Muscle of arm (tissue), 12 donors: Measurements from ENCODE around the gene FKBP6. TPM values are rescaled to one million over a fixed set of nuclear protein-coding genes. Genes with fewer than 3 reads are reported as not detected.
"Not testable (repeated sequence)": the region's sequence is repeated elsewhere in the genome, so short reads cannot be mapped to it uniquely, and the experiment has no call there.

Source experiments
- DNase-seq: peaks from one replicate; pipeline ENCODE4 v3.0.0-alpha.2; 2013
- polyA plus RNA-seq, 12 donors: library from polyadenylated mRNA; unstranded; fragments of 120-200 nt; gene quantifications; one replicate each; pipeline ENCODE4 v1.2.1, GENCODE V29; 2013; ENCODE audit not compliant: insufficient read length in 12 of 12

The FKBP6 gene
- polyA plus RNA-seq, 12 donors, result 0.11 to 0.32 (median 0.24) TPM; not detected in 5

GRCh38 chr7:73354821-73355220 lies 26.9 kb downstream of the FKBP6 start:
- DNase-seq, result no peak

- DNase-seq, result no peak
Measured at GRCh38 chr7:73356159-73356558, 28.2 kb downstream of the FKBP6 start.

GRCh38 chr7:73358590-73359275 lies 30.8 kb downstream of the FKBP6 start:
- DNase-seq, result no peak

GRCh38 chr7:73359306-73359705 lies 31.3 kb downstream of the FKBP6 start:
- no peak for DNase-seq

GRCh38 chr7:73359746-73360375 lies 31.9 kb downstream of the FKBP6 start:
- no peak for DNase-seq

GRCh38 chr7:73360590-73360989 lies 32.6 kb downstream of the FKBP6 start:
- DNase-seq, result not testable (repeated sequence)

GRCh38 chr7:73363225-73364005 lies 35.5 kb downstream of the FKBP6 start:
- DNase-seq, result no peak

- no peak for DNase-seq
Measured at GRCh38 chr7:73364006-73364728, 36.2 kb downstream of the FKBP6 start.

GRCh38 chr7:73366127-73366526 lies 38.2 kb downstream of the FKBP6 start:
- DNase-seq, result no peak

GRCh38 chr7:73366990-73367389 lies 39.0 kb downstream of the FKBP6 start:
- no peak for DNase-seq

GRCh38 chr7:73369009-73369408 lies 41.0 kb downstream of the FKBP6 start:
- no peak for DNase-seq

- DNase-seq, result no peak
Measured at GRCh38 chr7:73369622-73370021, 41.7 kb downstream of the FKBP6 start.

- no peak for DNase-seq
Measured at GRCh38 chr7:73373741-73374140, 45.8 kb downstream of the FKBP6 start.

- DNase-seq, result not testable (repeated sequence)
Measured at GRCh38 chr7:73376262-73376661, 48.3 kb downstream of the FKBP6 start.

- no peak for DNase-seq
Measured at GRCh38 chr7:73376671-73377412, 48.9 kb downstream of the FKBP6 start.

GRCh38 chr7:73377413-73378200 lies 49.6 kb downstream of the FKBP6 start:
- DNase-seq, result not testable (repeated sequence)

GRCh38 chr7:73382934-73383503 lies 55.1 kb downstream of the FKBP6 start:
- no peak for DNase-seq

GRCh38 chr7:73387221-73387828 lies 59.4 kb downstream of the FKBP6 start:
- no peak for DNase-seq

- no peak for DNase-seq
Measured at GRCh38 chr7:73387908-73388414, 60.0 kb downstream of the FKBP6 start.

- no peak for DNase-seq
Measured at GRCh38 chr7:73391396-73391795, 63.4 kb downstream of the FKBP6 start.
